Loucy (cell line): ENCODE data around the gene RNF4.

Experiments used
- H2AFZ ChIP-seq: fragments of 200-600 bp; sonication (generic); 2 replicates; pipeline ENCODE4 v1.6.0; 2016; ENCODE audit warnings: antibody characterized with exemption, mild to moderate bottlenecking, low read length, moderate library complexity
- H3F3A ChIP-seq: fragments of 200-600 bp; 2 replicates; pipeline ENCODE4 v1.6.0; 2016; ENCODE audit warnings: antibody characterized with exemption, low read depth, mild to moderate bottlenecking
- H3K27me3 ChIP-seq: fragments of 200-600 bp; sonication (generic); 2 replicates; pipeline ENCODE4 v1.6.1; 2014; ENCODE audit warnings: low read length, mild to moderate bottlenecking; ENCODE audit not compliant: insufficient read depth, poor library complexity, severe bottlenecking
- H3K36me3 ChIP-seq: fragments of 200-600 bp; sonication (generic); 2 replicates; pipeline ENCODE4 v1.6.1; 2016; ENCODE audit warnings: low read length; ENCODE audit not compliant: insufficient read depth
- H3K4me1 ChIP-seq: fragments of 200-600 bp; sonication (generic); 2 replicates; pipeline ENCODE4 v1.5.1; 2014; ENCODE audit warnings: low read length, mild to moderate bottlenecking; ENCODE audit not compliant: insufficient read depth, poor library complexity, severe bottlenecking
- H3K4me2 ChIP-seq: fragments of 200-600 bp; sonication (generic); 2 replicates; pipeline ENCODE4 v1.6.0; 2014; ENCODE audit warnings: antibody characterized with exemption, low read length, low read depth, mild to moderate bottlenecking; ENCODE audit not compliant: poor library complexity, severe bottlenecking
- H3K4me3 ChIP-seq: fragments of 200-600 bp; sonication (generic); 2 replicates; pipeline ENCODE4 v1.5.1; 2014; ENCODE audit warnings: low read length, mild to moderate bottlenecking, mixed read lengths; ENCODE audit not compliant: poor library complexity, severe bottlenecking
- H3K79me2 ChIP-seq: fragments of 200-600 bp; sonication (generic); 2 replicates; pipeline ENCODE4 v1.6.1; 2014; ENCODE audit warnings: low read length; ENCODE audit not compliant: insufficient read depth
- H3K9ac ChIP-seq: fragments of 200-600 bp; sonication (generic); 2 replicates; pipeline ENCODE4 v1.6.0; 2014; ENCODE audit warnings: mild to moderate bottlenecking, low read depth, low read length, moderate library complexity; ENCODE audit not compliant: poor library complexity, severe bottlenecking
- H3K9me2 ChIP-seq: fragments of 200-600 bp; sonication (generic); replicated peaks from 2 replicates; pipeline ENCODE4 v1.6.1; 2016; ENCODE audit warnings: low read depth, low read length, mixed read lengths
- H3K9me3 ChIP-seq: fragments of 200-600 bp; sonication (generic); 2 replicates; pipeline ENCODE4 v1.6.1; 2014; ENCODE audit warnings: mild to moderate bottlenecking, antibody characterized with exemption, low read length, low read depth; ENCODE audit not compliant: insufficient read depth
- H4K20me1 ChIP-seq: fragments of 200-600 bp; sonication (generic); 2 replicates; pipeline ENCODE4 v1.6.0; 2014; ENCODE audit warnings: antibody characterized with exemption, low read length, mild to moderate bottlenecking; ENCODE audit not compliant: insufficient read depth, poor library complexity, severe bottlenecking
- CTCF ChIP-seq: fragments of 200-600 bp; sonication (generic); conservative IDR thresholded peaks from 2 replicates; pipeline ENCODE4 v1.5.1; 2014; ENCODE audit warnings: mild to moderate bottlenecking, antibody characterized with exemption, low read length
- EZH2phosphoT487 ChIP-seq: fragments of 200-600 bp; IDR thresholded peaks from 2 replicates; pipeline ENCODE4 v1.6.1; 2018; ENCODE audit warnings: antibody characterized with exemption, mild to moderate bottlenecking, moderate library complexity, borderline replicate concordance

Gene RNF4

GRCh38 chr4:2534904-2535375 lies 66.0 kb downstream of the RNF4 start:
- Histone ChIP-seq H3K4me3 (peak overlapping the region; percentile 86), H3K9me2 (no peaks in the 10 kb centered on the region), H3K27me3 (no peaks in the 10 kb centered on the region), H3K9me3 (no peaks in the 10 kb centered on the region), H2AFZ (peak overlapping the region; percentile 91; the same call in 1 of the 2 replicates), H3K79me2 (peaks cover 30% of the 10 kb centered on the region), H3F3A (no peaks in the 10 kb centered on the region), H3K4me1 (peaks cover 25% of the 10 kb centered on the region), H3K36me3 (no peaks in the 10 kb centered on the region), H4K20me1 (peaks cover 28% of the 10 kb centered on the region), H3K4me2 (peak overlapping the region; percentile 83), H3K9ac (peak overlapping the region; percentile 88)
- TF ChIP-seq EZH2phosphoT487, result no peak
- TF ChIP-seq CTCF, result no peak

- peak overlapping the region; percentile 88 for H3K9ac ChIP-seq
- H2AFZ ChIP-seq, result peak overlapping the region; percentile 91
- peak overlapping the region; percentile 86 for H3K4me3 ChIP-seq
- no peaks in the 10 kb centered on the region for H3K36me3 ChIP-seq
- peak overlapping the region; percentile 83 for H3K4me2 ChIP-seq
- no peaks in the 10 kb centered on the region for H3K9me2 ChIP-seq
- TF ChIP-seq EZH2phosphoT487 (no peak), CTCF (peak; percentile 28)
- H3F3A ChIP-seq, result no peaks in the 10 kb centered on the region
- peaks cover 25% of the 10 kb centered on the region for H3K4me1 ChIP-seq
- H3K27me3 ChIP-seq, result no peaks in the 10 kb centered on the region
- peaks cover 36% of the 10 kb centered on the region for H3K79me2 ChIP-seq
- H3K9me3 ChIP-seq, result no peaks in the 10 kb centered on the region
- H4K20me1 ChIP-seq, result peaks cover 30% of the 10 kb centered on the region
Observed at GRCh38 chr4:2535376-2536192, 66.7 kb downstream of the RNF4 start.

- no peak for TF ChIP-seq CTCF
- no peak for TF ChIP-seq EZH2phosphoT487
- no peaks in the 10 kb centered on the region for H3K9me2 ChIP-seq
- peak within 1 kb of the TSS; percentile 88 for H3K9ac ChIP-seq
- peaks cover 45% of the 10 kb centered on the region for H3K79me2 ChIP-seq
- H3K4me3 ChIP-seq, result peak within 1 kb of the TSS; percentile 90
- no peaks in the 10 kb centered on the region for H3K27me3 ChIP-seq
- H3K36me3 ChIP-seq, result no peaks in the 10 kb centered on the region
- peak within 1 kb of the TSS; percentile 94 for H3K4me2 ChIP-seq
- no peaks in the 10 kb centered on the region for H3K9me3 ChIP-seq
- H3K4me1 ChIP-seq, result peaks cover 25% of the 10 kb centered on the region
- peaks cover 36% of the 10 kb centered on the region for H4K20me1 ChIP-seq
- H2AFZ ChIP-seq, result peak within 1 kb of the TSS; percentile 91
- H3F3A ChIP-seq, result no peaks in the 10 kb centered on the region
Observed at GRCh38 chr4:2536193-2537010, 67.5 kb downstream of the RNF4 start, which contains the start of gene FAM193A. TSS of gene FAM193A (plus strand) at chr4:2536647. CDS start at chr4:2536916, 269 bp downstream.
